ENCODE results near the gene BCL2L1.

GRCh38 chr20:31707994-31708735 lies 14.5 kb downstream of the BCL2L1 start:
- TF ChIP-seq CTCF (IDR thresholded peaks at IDR 0.05; ENCODE audit: low read depth, low read length): no peak
- TF ChIP-seq EZH2phosphoT487 (IDR thresholded peaks at IDR 0.05; ENCODE audit: low read depth): no peak

Measured in OCI-LY3 (cell line).